ENCODE measurements around the gene NCBP3.
A peak's percentile ranks its signal among the peaks of the same experiment; 100 is the strongest.

Gene NCBP3

GRCh38 chr17:3812284-3812683 is 33.8 kb downstream of the NCBP3 start:
- TF ChIP-seq, protein P1, sequence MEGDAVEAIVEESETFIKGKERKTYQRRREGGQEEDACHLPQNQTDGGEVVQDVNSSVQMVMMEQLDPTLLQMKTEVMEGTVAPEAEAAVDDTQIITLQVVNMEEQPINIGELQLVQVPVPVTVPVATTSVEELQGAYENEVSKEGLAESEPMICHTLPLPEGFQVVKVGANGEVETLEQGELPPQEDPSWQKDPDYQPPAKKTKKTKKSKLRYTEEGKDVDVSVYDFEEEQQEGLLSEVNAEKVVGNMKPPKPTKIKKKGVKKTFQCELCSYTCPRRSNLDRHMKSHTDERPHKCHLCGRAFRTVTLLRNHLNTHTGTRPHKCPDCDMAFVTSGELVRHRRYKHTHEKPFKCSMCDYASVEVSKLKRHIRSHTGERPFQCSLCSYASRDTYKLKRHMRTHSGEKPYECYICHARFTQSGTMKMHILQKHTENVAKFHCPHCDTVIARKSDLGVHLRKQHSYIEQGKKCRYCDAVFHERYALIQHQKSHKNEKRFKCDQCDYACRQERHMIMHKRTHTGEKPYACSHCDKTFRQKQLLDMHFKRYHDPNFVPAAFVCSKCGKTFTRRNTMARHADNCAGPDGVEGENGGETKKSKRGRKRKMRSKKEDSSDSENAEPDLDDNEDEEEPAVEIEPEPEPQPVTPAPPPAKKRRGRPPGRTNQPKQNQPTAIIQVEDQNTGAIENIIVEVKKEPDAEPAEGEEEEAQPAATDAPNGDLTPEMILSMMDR (IDR thresholded peaks at IDR 0.05; ENCODE audit: extremely low read depth, missing control alignments): no peak
- no peak for DNase-seq (ENCODE audit: low spot score)

DNA sequence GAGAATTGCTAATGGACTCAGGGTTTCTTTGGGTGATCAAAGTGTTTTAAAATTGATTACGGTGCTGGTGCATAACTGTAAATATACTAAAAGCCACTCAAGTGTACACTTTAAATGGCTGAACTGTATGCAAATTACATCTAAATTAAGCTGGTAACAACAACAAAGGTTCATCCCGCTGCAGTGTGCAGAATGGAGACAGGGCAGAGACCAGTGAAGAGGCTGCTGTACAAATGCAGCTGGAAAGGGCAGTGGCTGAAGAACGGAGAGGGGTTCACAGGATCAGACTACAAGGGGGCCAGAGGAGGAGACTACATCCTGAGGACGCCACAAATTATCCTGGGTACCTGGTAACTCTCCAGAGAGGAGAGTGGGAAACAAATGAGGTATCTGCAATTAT is 36.0 kb downstream of the NCBP3 start:
- DNase-seq (ENCODE audit: low spot score): no peak
- TF ChIP-seq, protein P1 (IDR thresholded peaks at IDR 0.05; ENCODE audit: extremely low read depth, missing control alignments): no peak

DNA sequence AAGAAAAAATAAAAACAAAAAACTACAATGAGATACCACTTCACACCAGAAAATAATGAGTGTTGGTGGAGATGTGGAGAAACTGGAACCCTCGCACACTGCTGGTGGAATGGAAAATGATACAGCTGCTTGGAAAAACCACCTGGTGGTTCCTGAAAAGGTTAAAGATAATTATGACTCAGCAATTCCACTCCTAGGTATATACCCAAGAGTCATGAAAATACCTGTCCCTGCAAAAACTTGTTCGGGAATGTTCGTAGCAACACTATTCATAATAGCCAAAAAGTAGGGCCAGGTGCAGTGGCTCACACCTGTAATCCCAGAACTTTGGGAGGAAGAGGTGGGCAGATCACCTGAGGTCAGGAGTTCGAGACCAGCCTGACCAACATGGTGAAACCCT is 36.9 kb downstream of the NCBP3 start:
- TF ChIP-seq, protein P1 (IDR thresholded peaks at IDR 0.05; ENCODE audit: extremely low read depth, missing control alignments): no peak
- DNase-seq (ENCODE audit: low spot score): no peak

GRCh38 chr17:3808701-3809100 is 37.3 kb downstream of the NCBP3 start:
- TF ChIP-seq, protein P1 (IDR thresholded peaks at IDR 0.05; ENCODE audit: extremely low read depth, missing control alignments): no peak
- no peak for DNase-seq (ENCODE audit: low spot score)

DNA sequence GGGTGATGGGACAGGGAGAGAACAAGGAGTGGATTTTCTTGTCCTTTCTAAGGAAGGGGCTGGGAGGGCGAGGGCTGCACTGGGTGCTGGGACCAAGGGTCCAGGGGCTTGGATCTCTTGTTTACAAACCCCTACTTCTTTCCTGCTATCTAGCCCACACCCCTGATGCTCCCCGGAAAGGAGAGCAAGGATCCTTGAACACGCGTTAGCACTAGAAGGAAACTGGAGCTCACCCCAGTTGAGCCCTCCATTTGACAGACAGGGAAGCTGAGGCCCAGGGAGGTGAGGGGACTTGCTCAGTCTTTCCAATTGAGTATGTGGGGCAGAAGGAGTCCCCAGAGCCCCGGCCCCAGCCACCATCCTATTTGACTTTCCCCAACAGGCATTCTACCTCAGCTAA is 40.5 kb downstream of the NCBP3 start:
- TF ChIP-seq, protein P1 (IDR thresholded peaks at IDR 0.05; ENCODE audit: extremely low read depth, missing control alignments): no peak
- DNase-seq (ENCODE audit: low spot score): no peak

DNA sequence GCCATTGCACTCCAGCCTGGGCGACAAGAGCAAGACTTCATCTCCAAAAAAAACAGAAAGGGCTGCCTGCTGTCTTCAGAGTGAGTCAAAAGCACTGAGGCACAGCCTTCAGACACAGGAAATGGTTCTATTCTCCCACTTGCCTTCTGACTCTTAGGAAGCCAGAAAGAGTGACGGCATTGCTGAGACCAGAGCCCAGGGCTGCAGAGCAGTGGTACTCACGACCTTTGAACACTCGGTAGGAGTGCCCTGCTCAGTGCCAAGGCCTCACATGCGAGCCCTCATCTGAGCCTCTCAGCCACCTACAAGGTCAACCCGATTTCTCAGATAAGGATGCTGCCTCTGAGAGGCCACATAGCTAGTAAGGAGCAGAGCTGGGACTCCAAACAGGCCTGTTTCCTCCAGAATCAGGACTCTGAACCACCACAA is 41.5 kb downstream of the NCBP3 start:
- DNase-seq (ENCODE audit: low spot score): peak; percentile 73
- TF ChIP-seq, protein P1 (IDR thresholded peaks at IDR 0.05; ENCODE audit: extremely low read depth, missing control alignments): no peak

- DNase-seq (ENCODE audit: low spot score): no peak
- TF ChIP-seq, protein P1 (IDR thresholded peaks at IDR 0.05; ENCODE audit: extremely low read depth, missing control alignments): no peak
Measured at GRCh38 chr17:3803308-3803640, 42.8 kb downstream of the NCBP3 start.
